DOHH2 (cell line): ENCODE measurements around the gene DNAJC11.
"Not testable (repeated sequence)": the region's sequence is repeated elsewhere in the genome, so short reads cannot be mapped to it uniquely, and the experiment has no call there.

Source experiments
- H3F3A ChIP-seq: fragments of 200-600 bp; sonication (generic), shearing (Covaris generic); 2 replicates; pipeline ENCODE4 v1.6.0; 2016; ENCODE audit warnings: antibody characterized with exemption, mild to moderate bottlenecking; ENCODE audit not compliant: control insufficient read depth, insufficient read depth
- H3K27ac ChIP-seq: fragments of 200-600 bp; sonication (generic); 2 replicates; pipeline ENCODE4 v1.5.1; 2014; ENCODE audit warnings: low read depth, mild to moderate bottlenecking, low read length, moderate library complexity
- H3K27me3 ChIP-seq: fragments of 200-600 bp; sonication (generic); 2 replicates; pipeline ENCODE4 v1.6.1; 2014; ENCODE audit warnings: mild to moderate bottlenecking, low read length, mixed read lengths; ENCODE audit not compliant: control insufficient read depth
- H3K36me3 ChIP-seq: fragments of 200-600 bp; sonication (generic); 2 replicates; pipeline ENCODE4 v1.6.1; 2014; ENCODE audit warnings: mild to moderate bottlenecking, low read length, moderate library complexity, mixed read lengths; ENCODE audit not compliant: control insufficient read depth
- H3K4me1 ChIP-seq: fragments of 200-600 bp; sonication (generic); 2 replicates; pipeline ENCODE4 v1.6.1; 2014; ENCODE audit warnings: mild to moderate bottlenecking, low read length, mixed read lengths; ENCODE audit not compliant: control insufficient read depth
- H3K4me2 ChIP-seq: fragments of 200-600 bp; sonication (generic); 2 replicates; pipeline ENCODE4 v1.6.0; 2014; ENCODE audit warnings: mild to moderate bottlenecking, low read length, moderate library complexity
- H3K4me3 ChIP-seq: fragments of 200-600 bp; sonication (generic); 2 replicates; pipeline ENCODE4 v1.5.1; 2014; ENCODE audit warnings: mild to moderate bottlenecking, low read length, mixed read lengths
- H3K79me2 ChIP-seq: fragments of 200-600 bp; sonication (generic); 2 replicates; pipeline ENCODE4 v1.6.1; 2014; ENCODE audit warnings: mild to moderate bottlenecking, low read length, mixed read lengths; ENCODE audit not compliant: control insufficient read depth
- H3K9me2 ChIP-seq: fragments of 200-600 bp; sonication (generic); replicated peaks from 2 replicates; pipeline ENCODE4 v1.6.1; 2014; ENCODE audit warnings: mild to moderate bottlenecking, low read length, mixed read lengths; ENCODE audit not compliant: control insufficient read depth
- H3K9me3 ChIP-seq: fragments of 200-600 bp; sonication (generic); 2 replicates; pipeline ENCODE4 v1.6.1; 2014; ENCODE audit warnings: antibody characterized with exemption, low read length, mixed read lengths; ENCODE audit not compliant: control insufficient read depth, insufficient read depth
- H4K20me1 ChIP-seq: fragments of 200-600 bp; sonication (generic); 2 replicates; pipeline ENCODE4 v1.6.0; 2014; ENCODE audit warnings: low read depth, mild to moderate bottlenecking, antibody characterized with exemption, low read length, moderate library complexity; ENCODE audit not compliant: control insufficient read depth, insufficient read depth
- EZH2phosphoT487 ChIP-seq: fragments of 200-600 bp; sonication (generic); IDR thresholded peaks from 2 replicates; pipeline ENCODE4 v1.6.1; 2017; ENCODE audit warnings: borderline replicate concordance, mild to moderate bottlenecking, antibody characterized with exemption, low read length, moderate library complexity, mixed read lengths
- TF ChIP-seq, protein P1 (sequence below): fragments of 200-600 bp; sonication (generic); IDR thresholded peaks from one replicate; pipeline ENCODE4 v1.5.1; 2014; ENCODE audit warnings: antibody characterized with exemption, mild to moderate bottlenecking, low read depth, low read length; ENCODE audit not compliant: poor library complexity, severe bottlenecking

The DNAJC11 gene

DNA sequence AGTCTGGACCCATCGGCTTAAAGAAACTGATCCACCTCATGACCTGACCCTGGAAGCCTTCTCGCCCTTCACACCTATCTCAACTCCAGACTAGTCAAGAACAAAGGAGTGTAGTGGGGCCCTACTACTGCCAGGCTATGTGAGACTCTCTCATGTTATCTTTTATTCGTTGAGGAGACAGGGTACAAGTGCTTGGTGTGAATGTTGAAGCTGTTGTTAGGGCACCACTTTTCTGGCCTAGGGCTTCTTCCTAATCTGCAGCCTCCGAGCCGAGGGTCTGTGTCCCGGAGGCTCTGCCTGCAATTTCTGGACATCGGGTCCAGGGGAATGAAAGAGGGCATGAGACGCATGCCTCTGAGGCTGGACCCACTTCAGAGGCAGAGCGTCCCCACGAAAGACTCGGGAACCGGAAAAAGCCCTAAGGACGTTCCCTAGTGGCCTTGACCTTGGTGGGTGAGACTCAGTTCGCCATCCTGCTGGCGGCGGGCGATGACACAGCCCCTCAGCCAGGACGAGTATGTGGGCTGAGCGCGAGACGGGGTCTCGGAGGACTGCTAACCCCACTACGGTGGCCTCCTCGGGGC is 671 bp downstream of the DNAJC11 start:
- peaks cover 16% of the 10 kb centered on the region for H3K4me1 ChIP-seq
- H3K27me3 ChIP-seq = no peaks in the 10 kb centered on the region
- H3K9me3 ChIP-seq = no peaks in the 10 kb centered on the region
- peaks cover 6% of the 10 kb centered on the region; the same call in 1 of the 2 replicates for H4K20me1 ChIP-seq
- TF ChIP-seq, protein P1, sequence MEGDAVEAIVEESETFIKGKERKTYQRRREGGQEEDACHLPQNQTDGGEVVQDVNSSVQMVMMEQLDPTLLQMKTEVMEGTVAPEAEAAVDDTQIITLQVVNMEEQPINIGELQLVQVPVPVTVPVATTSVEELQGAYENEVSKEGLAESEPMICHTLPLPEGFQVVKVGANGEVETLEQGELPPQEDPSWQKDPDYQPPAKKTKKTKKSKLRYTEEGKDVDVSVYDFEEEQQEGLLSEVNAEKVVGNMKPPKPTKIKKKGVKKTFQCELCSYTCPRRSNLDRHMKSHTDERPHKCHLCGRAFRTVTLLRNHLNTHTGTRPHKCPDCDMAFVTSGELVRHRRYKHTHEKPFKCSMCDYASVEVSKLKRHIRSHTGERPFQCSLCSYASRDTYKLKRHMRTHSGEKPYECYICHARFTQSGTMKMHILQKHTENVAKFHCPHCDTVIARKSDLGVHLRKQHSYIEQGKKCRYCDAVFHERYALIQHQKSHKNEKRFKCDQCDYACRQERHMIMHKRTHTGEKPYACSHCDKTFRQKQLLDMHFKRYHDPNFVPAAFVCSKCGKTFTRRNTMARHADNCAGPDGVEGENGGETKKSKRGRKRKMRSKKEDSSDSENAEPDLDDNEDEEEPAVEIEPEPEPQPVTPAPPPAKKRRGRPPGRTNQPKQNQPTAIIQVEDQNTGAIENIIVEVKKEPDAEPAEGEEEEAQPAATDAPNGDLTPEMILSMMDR = no peak
- TF ChIP-seq EZH2phosphoT487 = no peak
- H3F3A ChIP-seq = no peaks in the 10 kb centered on the region
- peaks cover 56% of the 10 kb centered on the region for H3K79me2 ChIP-seq
- peak overlapping the region; percentile 73 for H3K4me3 ChIP-seq
- H3K36me3 ChIP-seq = peaks cover 19% of the 10 kb centered on the region
- peak overlapping the region; percentile 68 for H3K4me2 ChIP-seq
- no peak overlapping the region for H3K27ac ChIP-seq
- H3K9me2 ChIP-seq = no peaks in the 10 kb centered on the region

- H4K20me1 ChIP-seq, H3K27me3 ChIP-seq, H3K27ac ChIP-seq, H3K9me3 ChIP-seq, H3K9me2 ChIP-seq, H3F3A ChIP-seq: not testable (repeated sequence)
- H3K36me3 ChIP-seq = peaks cover 19% of the 10 kb centered on the region
- peaks cover 16% of the 10 kb centered on the region for H3K4me1 ChIP-seq
- peak overlapping the region; percentile 73 for H3K4me3 ChIP-seq
- peak overlapping the region; percentile 68 for H3K4me2 ChIP-seq
- H3K79me2 ChIP-seq = peaks cover 66% of the 10 kb centered on the region
Observed at GRCh38 chr1:6699915-6700314, 1.7 kb downstream of the DNAJC11 start.

GRCh38 chr1:6695868-6696267 is 5.7 kb downstream of the DNAJC11 start:
- TF ChIP-seq EZH2phosphoT487 = no peak
- TF ChIP-seq, protein P1 = no peak
- peaks cover 88% of the 10 kb centered on the region for H3K79me2 ChIP-seq
- H3K27me3 ChIP-seq = no peaks in the 10 kb centered on the region

DNA sequence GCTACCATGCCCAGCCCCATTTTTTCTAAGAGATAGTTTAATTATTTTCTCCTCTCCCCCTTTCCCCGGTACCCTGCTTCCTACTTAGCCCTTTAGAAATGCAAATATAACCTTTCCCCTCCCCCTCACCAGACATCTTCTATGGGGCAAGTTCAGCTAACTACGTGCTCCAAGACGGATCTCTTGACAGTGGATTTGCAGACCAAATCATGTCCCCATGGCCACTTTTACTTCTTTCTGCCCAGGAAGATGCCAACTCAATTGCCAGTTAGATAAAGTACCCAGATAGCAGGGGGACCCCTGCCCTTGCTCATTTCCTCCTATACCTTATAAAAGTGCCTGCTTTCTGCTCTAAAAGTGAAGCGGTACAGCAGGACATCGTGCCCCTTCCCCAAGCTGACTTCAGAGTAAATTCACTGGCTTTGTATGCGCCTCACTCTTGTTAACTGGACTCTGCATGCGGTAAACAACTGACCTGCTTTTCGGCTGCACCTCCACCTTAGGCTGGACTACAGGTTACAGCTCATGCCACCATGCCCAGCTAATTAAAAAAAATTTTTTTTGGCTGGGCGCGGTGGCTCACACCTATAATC is 7.4 kb downstream of the DNAJC11 start:
- Histone ChIP-seq H3K27me3 (no peaks in the 10 kb centered on the region), H3K4me3 (no peak overlapping the region), H3K4me1 (no peaks in the 10 kb centered on the region), H3K4me2 (no peak overlapping the region), H3K9me2 (no peaks in the 10 kb centered on the region), H4K20me1 (peaks cover 6% of the 10 kb centered on the region; the same call in 1 of the 2 replicates), H3K36me3 (peaks cover 15% of the 10 kb centered on the region; the same call in 1 of the 2 replicates), H3K79me2 (peaks cover 88% of the 10 kb centered on the region), H3F3A (no peaks in the 10 kb centered on the region), H3K9me3 (no peaks in the 10 kb centered on the region), H3K27ac (no peak overlapping the region)
- TF ChIP-seq, protein P1 = no peak
- no peak for TF ChIP-seq EZH2phosphoT487

More at GRCh38 chr1:6695868-6696267, 5.7 kb downstream of the DNAJC11 start:
- no peak overlapping the region for H3K27ac ChIP-seq
- H3K9me2 ChIP-seq = no peaks in the 10 kb centered on the region
- H4K20me1 ChIP-seq = peaks cover 6% of the 10 kb centered on the region; the same call in 1 of the 2 replicates
- no peak overlapping the region for H3K4me3 ChIP-seq
- no peak overlapping the region for H3K4me2 ChIP-seq
- peaks cover 25% of the 10 kb centered on the region for H3K36me3 ChIP-seq
- peaks cover 11% of the 10 kb centered on the region for H3K4me1 ChIP-seq
- no peaks in the 10 kb centered on the region for H3F3A ChIP-seq
- H3K9me3 ChIP-seq = no peaks in the 10 kb centered on the region
